Neutrophil (primary cell): ENCODE measurements around the gene CES4A.

Source experiments
- H3K27ac ChIP-seq: fragments of 200-600 bp; sonication (generic); 2 replicates; pipeline ENCODE4 v1.5.1; 2016; ENCODE audit warnings: mild to moderate bottlenecking, moderate library complexity
- H3K27me3 ChIP-seq: fragments of 200-600 bp; sonication (generic); 2 replicates; pipeline ENCODE4 v1.6.0; 2016; ENCODE audit warnings: mild to moderate bottlenecking
- H3K36me3 ChIP-seq: fragments of 200-600 bp; sonication (generic); 2 replicates; pipeline ENCODE4 v1.5.1; 2017
- H3K4me1 ChIP-seq, 2 experiments: fragments of 200-600 bp in 1 of 2; sonication (generic) in 1 of 2; 1 replicate in 1 of 2; 2 replicates in 1 of 2; pipeline versions ENCODE4 v1.5.1 to v1.6.1; 2013 to 2016; ENCODE audit warnings: low read depth in 1 of 2, low read length in 1 of 2, mild to moderate bottlenecking in 1 of 2, moderate library complexity in 1 of 2; ENCODE audit not compliant: control insufficient read depth in 1 of 2, insufficient read depth in 1 of 2
- H3K4me3 ChIP-seq, 2 experiments: fragments of 200-600 bp in 1 of 2; sonication (generic) in 1 of 2; 1 replicate in 1 of 2; 2 replicates in 1 of 2; pipeline ENCODE4 v1.5.1; 2013 to 2016; ENCODE audit warnings: low read depth in 1 of 2, low read length in 1 of 2, mild to moderate bottlenecking in 1 of 2, moderate library complexity in 1 of 2
- H3K9me3 ChIP-seq: fragments of 200-600 bp; sonication (generic); 2 replicates; pipeline ENCODE4 v1.5.1; 2016
- TF ChIP-seq, protein P1 (sequence below): fragments of 200-600 bp; sonication (generic); IDR thresholded peaks from 2 replicates; pipeline ENCODE4 v1.5.1; 2016; ENCODE audit warnings: antibody characterized with exemption

The CES4A gene

DNA sequence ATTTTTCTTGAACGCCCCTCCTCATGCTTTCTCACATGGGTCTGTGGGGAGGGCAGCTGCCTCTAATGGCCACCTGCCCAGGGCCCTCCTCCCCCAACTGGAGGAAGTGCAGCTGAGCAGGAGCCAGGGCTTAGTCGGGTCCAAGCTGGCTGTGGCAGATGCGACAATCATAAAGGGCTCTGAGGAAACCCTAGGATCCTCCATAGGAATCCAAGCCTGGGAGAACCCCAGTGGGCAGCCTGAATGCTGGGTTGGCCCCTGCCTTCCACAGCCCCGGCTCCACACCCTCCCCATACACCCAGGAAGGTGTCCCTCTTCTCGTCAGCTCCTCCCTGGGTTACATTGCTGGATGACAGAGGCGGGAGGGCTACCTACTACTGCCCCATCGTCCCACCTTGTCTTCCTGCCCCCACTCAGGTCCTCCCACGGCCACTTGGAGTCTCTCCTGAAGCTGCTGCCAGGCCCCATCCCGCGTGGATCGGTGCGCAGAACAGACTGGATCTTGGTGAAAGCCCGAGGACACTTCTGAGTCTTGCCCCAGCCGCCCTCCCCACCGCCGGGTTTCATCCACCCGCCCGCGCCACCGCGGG, 24.9 kb downstream of the CES4A start:
- TF ChIP-seq, protein P1, sequence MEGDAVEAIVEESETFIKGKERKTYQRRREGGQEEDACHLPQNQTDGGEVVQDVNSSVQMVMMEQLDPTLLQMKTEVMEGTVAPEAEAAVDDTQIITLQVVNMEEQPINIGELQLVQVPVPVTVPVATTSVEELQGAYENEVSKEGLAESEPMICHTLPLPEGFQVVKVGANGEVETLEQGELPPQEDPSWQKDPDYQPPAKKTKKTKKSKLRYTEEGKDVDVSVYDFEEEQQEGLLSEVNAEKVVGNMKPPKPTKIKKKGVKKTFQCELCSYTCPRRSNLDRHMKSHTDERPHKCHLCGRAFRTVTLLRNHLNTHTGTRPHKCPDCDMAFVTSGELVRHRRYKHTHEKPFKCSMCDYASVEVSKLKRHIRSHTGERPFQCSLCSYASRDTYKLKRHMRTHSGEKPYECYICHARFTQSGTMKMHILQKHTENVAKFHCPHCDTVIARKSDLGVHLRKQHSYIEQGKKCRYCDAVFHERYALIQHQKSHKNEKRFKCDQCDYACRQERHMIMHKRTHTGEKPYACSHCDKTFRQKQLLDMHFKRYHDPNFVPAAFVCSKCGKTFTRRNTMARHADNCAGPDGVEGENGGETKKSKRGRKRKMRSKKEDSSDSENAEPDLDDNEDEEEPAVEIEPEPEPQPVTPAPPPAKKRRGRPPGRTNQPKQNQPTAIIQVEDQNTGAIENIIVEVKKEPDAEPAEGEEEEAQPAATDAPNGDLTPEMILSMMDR: no peak
- peaks cover 61% of the 10 kb centered on the region for H3K27me3 ChIP-seq
- no peaks in the 10 kb centered on the region for H3K36me3 ChIP-seq
- no peak overlapping the region for H3K27ac ChIP-seq
- H3K4me3 ChIP-seq: peak overlapping the region in 1 of 2 experiments; percentile 43
- peaks cover 10 to 11% of the 10 kb centered on the region in 2 experiments for H3K4me1 ChIP-seq
- H3K9me3 ChIP-seq: no peaks in the 10 kb centered on the region

DNA sequence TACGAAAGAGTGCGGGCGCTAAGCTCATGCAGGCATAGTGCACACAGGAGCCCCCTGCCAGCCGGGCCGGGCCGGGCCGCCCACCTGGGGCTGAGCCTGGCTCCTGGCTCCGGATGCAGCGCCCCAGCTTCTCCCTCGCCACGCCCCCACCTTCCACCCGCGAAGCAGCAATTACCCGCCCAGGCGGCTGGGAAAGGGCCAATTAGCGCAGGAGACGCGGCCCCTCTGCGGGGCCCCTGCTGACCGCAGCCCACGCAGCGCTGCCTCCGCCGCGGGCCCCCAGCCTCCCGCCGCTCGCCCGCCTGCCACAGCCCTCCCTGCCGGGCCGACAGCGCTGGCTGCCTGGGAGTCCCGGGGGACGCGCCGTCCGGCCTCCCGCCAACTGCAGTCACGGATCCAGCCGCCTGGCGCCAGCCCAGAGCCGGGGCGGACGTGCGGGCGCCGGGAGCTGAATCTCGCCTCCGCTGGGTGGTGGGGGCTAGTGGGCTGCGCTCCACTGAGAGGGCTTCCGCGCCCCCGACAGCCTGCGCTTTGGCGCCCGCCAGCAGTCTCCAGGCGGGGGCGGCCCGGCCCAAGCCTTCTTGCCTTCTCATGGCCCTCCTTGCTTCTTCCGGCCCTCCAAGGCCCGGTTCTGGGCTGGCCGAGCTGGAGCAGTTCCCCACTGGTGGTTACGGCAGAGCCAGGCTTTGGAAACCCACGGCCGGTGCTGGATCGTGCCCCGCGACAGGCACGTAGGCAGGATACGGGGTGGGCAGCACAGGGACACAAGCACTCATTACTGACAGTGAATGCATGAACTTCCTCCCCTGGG, 25.6 kb downstream of the CES4A start:
- TF ChIP-seq, protein P1: no peak
- H3K4me3 ChIP-seq: peak overlapping the region; percentile 8 to 43
- H3K27ac ChIP-seq: no peak overlapping the region
- H3K4me1 ChIP-seq: peaks cover 10 to 11% of the 10 kb centered on the region in 2 experiments
- H3K36me3 ChIP-seq: no peaks in the 10 kb centered on the region
- H3K9me3 ChIP-seq: no peaks in the 10 kb centered on the region
- H3K27me3 ChIP-seq: peaks cover 61% of the 10 kb centered on the region

DNA sequence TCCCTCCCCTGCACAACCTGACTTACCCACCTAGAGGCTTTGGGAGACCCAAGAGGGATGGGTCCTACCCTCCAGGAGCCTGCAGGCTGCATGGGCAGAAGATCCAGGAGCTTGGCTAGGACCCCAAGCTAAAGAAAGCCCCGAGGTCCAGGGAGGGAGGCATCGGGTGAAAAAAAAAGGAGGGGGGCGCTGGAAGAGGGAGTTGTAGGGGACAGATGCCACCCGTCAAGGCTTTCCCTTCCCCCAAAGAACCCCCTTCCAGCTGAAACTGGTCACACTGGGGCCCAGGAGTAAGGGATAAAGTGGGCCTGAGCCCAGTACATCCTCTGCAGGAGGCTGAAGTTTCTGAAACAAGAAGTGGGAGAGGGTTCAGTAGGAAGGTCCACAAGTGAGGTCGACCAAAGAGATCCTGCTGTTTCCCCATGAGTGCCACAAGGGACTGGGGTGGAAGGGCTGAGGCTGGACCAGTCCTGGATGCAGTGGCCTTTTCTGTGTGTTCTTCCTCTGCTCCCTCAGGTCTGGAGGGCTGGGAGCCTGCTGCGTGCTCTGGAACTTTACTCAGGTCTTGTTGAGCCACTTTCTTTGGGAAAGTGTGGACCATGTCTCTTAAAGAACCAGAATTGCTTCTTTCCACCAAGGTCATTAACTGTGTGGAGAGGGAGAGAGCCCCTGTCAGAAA, 26.4 kb downstream of the CES4A start:
- Histone ChIP-seq H3K27ac (no peak overlapping the region), H3K4me3 (peak overlapping the region in 1 of 2 experiments; percentile 8), H3K36me3 (no peaks in the 10 kb centered on the region), H3K27me3 (peaks cover 61% of the 10 kb centered on the region), H3K9me3 (no peaks in the 10 kb centered on the region), H3K4me1 (peaks cover 10 to 11% of the 10 kb centered on the region in 2 experiments)
- TF ChIP-seq, protein P1: no peak

DNA sequence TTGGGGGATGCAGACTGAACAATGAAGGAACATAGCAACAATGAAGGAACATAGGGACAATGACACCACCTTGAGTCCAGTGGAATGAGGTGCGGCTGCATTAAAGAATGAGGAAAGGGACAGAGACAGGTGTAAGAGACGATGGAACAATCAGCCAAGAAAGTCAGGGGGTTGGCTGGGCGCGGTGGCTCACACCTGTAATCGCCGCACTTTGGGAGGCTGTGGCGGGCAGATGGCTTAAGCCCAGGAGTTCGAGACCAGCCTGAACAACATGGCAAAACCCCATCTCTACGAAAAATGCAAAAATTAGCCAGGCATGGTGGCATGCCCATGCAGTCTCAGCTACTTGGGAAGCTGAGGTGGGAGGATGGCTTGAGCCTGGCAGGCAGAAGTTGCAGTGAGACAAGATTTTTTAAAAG, 26.9 kb downstream of the CES4A start:
- Histone ChIP-seq H3K27ac (no peak overlapping the region), H3K36me3 (no peaks in the 10 kb centered on the region), H3K9me3 (no peaks in the 10 kb centered on the region), H3K4me1 (peaks cover 10 to 11% of the 10 kb centered on the region in 2 experiments), H3K4me3 (no peak overlapping the region), H3K27me3 (peaks cover 61% of the 10 kb centered on the region)
- TF ChIP-seq, protein P1: no peak

DNA sequence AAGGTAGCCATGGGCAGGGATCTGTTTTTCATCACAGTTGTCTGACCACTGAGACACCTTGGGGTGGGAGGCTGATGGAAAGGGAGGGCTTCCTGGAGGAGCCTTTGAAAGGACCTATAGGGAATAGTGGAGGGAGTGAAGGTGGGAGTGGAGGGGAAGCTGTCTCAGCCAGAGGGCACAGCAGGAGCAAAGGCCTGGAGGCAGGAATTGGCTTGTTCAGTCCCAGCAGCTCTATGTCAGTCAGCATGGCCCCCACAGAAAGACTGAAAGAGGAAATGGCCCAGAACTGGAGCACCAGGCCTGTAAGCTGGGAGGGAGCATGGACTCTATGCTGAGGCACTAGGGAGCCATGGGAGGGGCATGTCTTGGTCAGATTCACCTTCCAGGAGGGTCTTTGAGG, 27.8 kb downstream of the CES4A start:
- TF ChIP-seq, protein P1: no peak
- Histone ChIP-seq H3K9me3 (no peaks in the 10 kb centered on the region), H3K4me3 (no peak overlapping the region), H3K4me1 (peaks cover 10 to 11% of the 10 kb centered on the region in 2 experiments), H3K27me3 (peaks cover 60% of the 10 kb centered on the region), H3K27ac (no peak overlapping the region), H3K36me3 (no peaks in the 10 kb centered on the region)
